ENCODE results near the gene TBX2. TPM values are rescaled to one million over a fixed set of nuclear protein-coding genes. Genes with fewer than 3 reads are reported as not detected.

TBX2 gene
- total and polyA plus RNA-seq, 2 of the 13 experiments (the other 11 are each of a cell fraction or from before 2014, with no cell fraction given), result 2.8 to 15.3 TPM

DNA sequence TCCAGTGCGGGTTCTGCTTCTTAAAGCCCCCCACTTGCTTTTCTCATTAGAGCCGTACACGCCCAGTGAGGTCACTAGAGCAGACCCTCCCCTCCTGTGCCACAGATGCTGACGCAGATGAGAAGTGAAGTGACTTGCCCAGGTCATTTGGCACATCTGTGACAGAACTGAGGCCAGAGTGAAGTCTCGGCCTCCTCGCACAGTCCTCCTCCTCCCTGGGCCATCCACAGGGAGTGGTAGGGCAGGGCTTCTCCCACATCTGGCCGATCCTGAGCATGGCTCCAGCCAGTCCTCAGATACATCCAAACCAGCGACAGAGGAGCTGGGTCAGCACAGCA lies 15.3 kb upstream of the TBX2 start (continued):
- TF ChIP-seq, protein P1, sequence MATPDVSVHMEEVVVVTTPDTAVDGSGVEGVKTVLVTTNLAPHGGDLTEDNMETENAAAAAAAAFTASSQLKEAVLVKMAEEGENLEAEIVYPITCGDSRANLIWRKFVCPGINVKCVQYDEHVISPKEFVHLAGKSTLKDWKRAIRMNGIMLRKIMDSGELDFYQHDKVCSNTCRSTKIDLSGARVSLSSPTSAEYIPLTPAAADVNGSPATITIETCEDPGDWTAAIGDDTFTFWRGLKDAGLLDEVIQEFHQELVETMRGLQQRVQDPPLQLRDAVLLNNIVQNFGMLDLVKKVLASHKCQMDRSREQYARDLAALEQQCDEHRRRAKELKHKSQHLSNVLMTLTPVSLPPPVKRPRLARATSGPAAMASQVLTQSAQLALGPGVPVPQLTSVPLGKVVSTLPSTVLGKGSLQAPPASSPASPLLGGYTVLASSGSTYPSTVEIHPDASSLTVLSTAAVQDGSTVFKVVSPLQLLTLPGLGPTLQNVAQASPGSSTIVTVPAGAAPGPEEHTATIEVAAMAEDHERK (CRISPR knock-in tag; IDR thresholded peaks at IDR 0.05; ENCODE audit: low read depth), result no peak
- TF ChIP-seq, protein P2, sequence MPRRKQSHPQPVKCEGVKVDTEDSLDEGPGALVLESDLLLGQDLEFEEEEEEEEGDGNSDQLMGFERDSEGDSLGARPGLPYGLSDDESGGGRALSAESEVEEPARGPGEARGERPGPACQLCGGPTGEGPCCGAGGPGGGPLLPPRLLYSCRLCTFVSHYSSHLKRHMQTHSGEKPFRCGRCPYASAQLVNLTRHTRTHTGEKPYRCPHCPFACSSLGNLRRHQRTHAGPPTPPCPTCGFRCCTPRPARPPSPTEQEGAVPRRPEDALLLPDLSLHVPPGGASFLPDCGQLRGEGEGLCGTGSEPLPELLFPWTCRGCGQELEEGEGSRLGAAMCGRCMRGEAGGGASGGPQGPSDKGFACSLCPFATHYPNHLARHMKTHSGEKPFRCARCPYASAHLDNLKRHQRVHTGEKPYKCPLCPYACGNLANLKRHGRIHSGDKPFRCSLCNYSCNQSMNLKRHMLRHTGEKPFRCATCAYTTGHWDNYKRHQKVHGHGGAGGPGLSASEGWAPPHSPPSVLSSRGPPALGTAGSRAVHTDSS (CRISPR knock-in tag; conservative IDR thresholded peaks at IDR 0.05), result no peak
- TF ChIP-seq ZNF557 (CRISPR knock-in tag; IDR thresholded peaks at IDR 0.05) (no peak), GPN1 (CRISPR knock-in tag; IDR thresholded peaks at IDR 0.05; ENCODE audit: borderline replicate concordance) (no peak)

DNA sequence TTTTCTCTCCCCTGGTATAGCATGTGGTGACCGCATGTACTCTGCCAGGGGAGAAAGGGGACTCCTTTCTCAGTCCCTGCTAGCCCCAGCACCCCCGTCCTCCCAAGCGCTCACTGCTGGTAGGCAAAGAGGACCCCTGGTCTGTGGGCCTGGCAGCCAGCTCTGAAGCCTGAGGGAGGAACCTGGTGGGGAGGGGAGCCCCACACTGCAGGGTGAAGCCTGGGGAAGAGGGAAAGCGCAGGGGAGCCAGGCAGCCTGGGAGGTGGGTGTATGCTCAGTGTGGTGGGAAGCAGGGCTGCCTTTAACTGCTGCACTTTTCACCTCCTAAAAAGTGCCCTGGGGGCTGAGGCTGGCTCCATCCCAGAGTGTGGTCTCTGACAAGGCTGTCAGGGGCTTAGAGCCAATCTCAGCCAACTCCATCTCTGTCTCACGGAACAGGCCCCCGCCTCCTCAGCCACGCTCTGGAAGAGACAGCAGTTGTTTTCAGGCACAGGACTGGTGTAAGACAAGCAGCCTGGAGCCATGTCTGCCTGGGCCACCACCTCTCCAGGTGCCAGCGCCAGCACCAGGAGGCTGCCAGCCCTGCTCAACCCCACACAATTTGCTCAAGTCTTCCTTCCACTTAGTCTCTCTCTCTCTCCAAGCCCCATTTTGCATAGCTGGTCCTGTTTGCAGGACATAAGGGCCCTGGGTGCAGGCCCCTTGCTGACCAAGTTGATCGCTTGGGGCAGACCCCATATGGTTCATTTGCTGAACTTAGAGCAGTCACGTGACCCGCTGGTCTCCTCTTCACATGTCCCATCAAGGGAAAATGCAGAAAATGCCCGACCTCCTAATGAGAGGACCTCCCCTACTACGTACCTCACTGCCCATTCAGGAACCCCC lies 14.7 kb upstream of the TBX2 start:
- Histone ChIP-seq H2AFZ (ENCODE audit: low read length) (no peak overlapping the region), H3K9me3 (ENCODE audit: low read length) (no peaks in the 10 kb centered on the region), H3K4me3 (replicated peaks in 1 of 3; ENCODE audit: insufficient read depth in 1 of 3, low read depth in 2 of 3, low read length in 3 of 3) (no peak overlapping the region), H3K27me3 (ENCODE audit: control insufficient read depth in 1 of 2, insufficient read depth in 2 of 2, low read length in 2 of 2) (no peaks in the 10 kb centered on the region), H3K4me2 (ENCODE audit: low read depth, low read length) (no peak overlapping the region), H3K79me2 (ENCODE audit: insufficient read depth, low read length) (no peaks in the 10 kb centered on the region), H3K4me1 (ENCODE audit: insufficient read depth, low read length) (peaks cover 55% of the 10 kb centered on the region), H3K36me3 (replicated peaks in 1 of 2; ENCODE audit: control insufficient read depth in 1 of 2, insufficient read depth in 2 of 2, low read length in 2 of 2) (no peaks in the 10 kb centered on the region), H3K27ac (ENCODE audit: extremely low read length, insufficient read depth, low read length) (no peak overlapping the region), H4K20me1 (ENCODE audit: insufficient read depth, low read length) (no peaks in the 10 kb centered on the region), H3K9ac (ENCODE audit: insufficient read depth, low read depth, low read length) (no peak overlapping the region)
- DNase-seq (ENCODE audit: low spot score) (no peak), ATAC-seq (no peak), FAIRE-seq (no peak)
- POLR2A ChIA-PET, result interaction anchor here (1.1 kb wide), 1 partner anchor 9 kb away, joined by 3 read pairs; no protein-coding TSS in a partner anchor
- intact Hi-C loops (cut with micrococcal nuclease; ENCODE audit: unreplicated experiment), result no loop called here
- CTCF ChIA-PET (ENCODE audit: low intra/inter-chr PET ratio, low total read pairs), result no interaction called here
- TF ChIP-seq ZNF761 (CRISPR knock-in tag; conservative IDR thresholded peaks at IDR 0.05) (no peak), ZNF138 (CRISPR knock-in tag; IDR thresholded peaks at IDR 0.05; ENCODE audit: low read depth) (no peak), NFKB2 (CRISPR knock-in tag; IDR thresholded peaks at IDR 0.05; ENCODE audit: borderline replicate concordance) (no peak)
- 95% methylated on average over 13 of the region's 13 CpGs for WGBS (ENCODE audit: low lambda C conversion rate)
- no TSS peak for BruUV-seq (replicated peaks)
- in situ Hi-C loops (cut with HindIII; ENCODE audit: extremely low pct_ligation_motif_present, low pct_unique_long_range_greater_than_20kb), result no loop called here
